ENCODE results near the gene GRIN1.

Gene GRIN1

DNA sequence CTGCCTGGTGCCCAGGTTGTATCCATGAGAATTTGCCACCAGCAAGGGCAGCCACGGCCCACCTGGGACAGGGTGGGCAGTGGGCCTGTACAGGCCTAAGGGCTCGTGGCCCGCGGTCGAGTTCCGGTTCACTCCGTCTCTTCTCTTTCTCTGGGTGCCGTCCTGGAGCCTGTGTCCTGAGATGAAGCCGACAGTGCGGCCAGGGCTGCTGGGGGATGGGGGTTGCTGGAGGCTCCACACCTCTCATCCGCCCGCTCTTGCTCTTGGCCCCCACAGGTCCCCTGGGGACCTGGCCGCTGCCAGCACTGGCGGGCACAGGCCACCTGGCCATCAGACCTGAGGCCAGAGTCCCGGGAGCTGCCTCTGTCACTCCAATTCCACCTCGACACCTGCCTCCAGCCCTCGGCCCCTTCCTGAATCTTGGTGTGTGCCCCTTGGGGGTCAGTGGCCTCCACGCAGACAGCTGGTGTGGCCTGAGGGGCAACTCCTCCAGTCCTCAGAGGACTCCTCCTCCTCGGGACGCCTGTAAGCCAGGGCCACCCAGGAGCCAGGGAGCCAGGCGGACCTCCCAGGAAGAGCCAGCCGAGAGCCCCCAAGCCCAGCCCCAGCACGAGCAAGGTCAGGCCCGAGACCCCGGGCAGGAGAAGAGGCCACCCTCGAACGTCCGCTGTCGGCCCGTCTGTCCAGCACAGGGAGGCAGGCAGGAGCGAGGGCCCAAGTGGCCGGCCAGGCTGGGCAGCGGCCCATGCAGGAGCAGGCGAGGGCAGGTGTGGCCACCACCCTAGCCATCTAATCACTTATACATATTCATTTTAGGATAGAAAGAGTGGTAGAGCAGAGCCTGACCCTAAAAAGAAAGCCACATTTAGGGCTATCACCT, 25.7 kb downstream of the GRIN1 start:
- DNase-seq (ENCODE audit: low read depth in 2 of 2): no peak

DNA sequence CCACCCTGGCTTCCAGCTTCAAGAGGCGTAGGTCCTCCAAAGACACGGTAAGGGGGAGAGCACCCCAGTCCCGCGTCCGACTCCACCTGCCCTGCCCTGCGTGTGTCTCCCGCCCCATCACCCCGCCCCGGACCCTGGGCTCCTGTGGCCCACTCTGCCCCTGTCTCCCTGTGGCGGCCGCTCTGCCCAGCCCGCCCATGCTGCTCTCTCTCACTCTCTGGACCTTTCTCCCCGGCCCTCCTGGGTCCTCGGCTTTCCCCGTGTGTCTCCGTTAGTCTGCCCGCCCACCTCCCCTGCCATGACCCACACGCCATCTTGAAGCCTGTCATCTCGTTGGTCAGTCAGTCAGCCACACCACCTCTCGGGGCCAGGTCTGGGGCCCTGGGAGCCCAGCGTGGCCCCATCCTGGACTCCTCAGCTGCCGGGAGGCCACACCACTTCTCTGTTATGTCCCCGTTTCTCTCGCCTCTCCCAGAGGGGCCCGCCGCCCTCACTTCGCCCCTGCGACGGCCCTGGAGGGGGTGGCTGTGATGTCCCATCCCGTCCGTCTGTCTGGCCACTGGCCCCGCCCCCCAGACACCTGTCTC, 26.4 kb downstream of the GRIN1 start:
- no peak for DNase-seq (ENCODE audit: low read depth in 2 of 2)

DNA sequence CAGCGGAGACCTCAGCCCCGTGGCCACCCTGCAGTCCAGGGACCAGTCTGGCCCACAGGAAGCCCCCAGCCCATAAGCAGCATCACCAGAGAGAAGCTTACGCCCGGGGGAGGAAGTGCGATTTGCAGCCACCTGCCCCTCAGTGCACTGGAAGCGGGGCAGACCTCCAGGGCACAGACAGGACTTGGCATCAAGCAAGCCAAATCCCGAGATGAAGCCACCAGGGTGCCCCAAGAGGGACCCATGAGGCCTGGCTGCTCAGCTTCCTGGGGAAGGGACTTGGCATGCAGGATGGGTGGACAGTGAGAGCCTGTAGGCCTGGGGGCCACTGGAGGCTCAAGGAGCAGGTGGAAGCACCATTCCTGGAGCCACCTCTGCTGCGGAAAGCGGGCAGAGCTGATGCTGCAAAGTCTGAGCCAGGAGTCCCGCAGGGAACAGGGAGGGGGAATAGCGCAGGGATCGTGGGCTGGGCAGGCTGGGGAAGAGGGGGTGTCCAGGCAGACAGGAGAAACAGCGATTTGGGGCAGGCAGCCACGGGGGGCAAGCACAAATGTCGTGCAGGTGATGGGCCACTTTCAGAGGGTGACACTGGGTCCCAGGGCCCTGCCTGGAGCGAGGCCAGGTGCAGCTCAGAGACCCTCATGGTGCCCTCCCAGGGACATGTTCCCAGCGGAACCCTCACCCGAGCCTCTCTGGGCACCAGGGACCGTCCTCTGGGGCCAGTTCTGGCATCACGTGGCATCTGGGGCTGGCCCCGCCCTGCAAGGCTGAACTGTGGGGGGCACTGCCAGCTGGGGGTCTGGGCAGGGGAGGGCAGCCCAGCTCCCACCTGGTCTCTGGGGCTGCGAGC, 27.7 kb downstream of the GRIN1 start:
- DNase-seq (ENCODE audit: low read depth in 2 of 2): no peak

DNA sequence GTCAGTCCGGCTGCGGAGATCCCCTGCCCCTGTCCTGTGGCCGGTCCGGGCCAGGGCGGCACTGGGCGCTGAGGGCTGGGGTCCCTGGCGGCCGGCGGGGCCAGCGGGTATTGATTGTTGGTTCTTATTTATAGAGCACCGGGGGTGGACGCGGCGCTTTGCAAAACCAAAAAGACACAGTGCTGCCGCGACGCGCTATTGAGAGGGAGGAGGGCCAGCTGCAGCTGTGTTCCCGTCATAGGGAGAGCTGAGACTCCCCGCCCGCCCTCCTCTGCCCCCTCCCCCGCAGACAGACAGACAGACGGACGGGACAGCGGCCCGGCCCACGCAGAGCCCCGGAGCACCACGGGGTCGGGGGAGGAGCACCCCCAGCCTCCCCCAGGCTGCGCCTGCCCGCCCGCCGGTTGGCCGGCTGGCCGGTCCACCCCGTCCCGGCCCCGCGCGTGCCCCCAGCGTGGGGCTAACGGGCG, 28.4 kb downstream of the GRIN1 start:
- DNase-seq (ENCODE audit: low read depth in 2 of 2): no peak

DNA sequence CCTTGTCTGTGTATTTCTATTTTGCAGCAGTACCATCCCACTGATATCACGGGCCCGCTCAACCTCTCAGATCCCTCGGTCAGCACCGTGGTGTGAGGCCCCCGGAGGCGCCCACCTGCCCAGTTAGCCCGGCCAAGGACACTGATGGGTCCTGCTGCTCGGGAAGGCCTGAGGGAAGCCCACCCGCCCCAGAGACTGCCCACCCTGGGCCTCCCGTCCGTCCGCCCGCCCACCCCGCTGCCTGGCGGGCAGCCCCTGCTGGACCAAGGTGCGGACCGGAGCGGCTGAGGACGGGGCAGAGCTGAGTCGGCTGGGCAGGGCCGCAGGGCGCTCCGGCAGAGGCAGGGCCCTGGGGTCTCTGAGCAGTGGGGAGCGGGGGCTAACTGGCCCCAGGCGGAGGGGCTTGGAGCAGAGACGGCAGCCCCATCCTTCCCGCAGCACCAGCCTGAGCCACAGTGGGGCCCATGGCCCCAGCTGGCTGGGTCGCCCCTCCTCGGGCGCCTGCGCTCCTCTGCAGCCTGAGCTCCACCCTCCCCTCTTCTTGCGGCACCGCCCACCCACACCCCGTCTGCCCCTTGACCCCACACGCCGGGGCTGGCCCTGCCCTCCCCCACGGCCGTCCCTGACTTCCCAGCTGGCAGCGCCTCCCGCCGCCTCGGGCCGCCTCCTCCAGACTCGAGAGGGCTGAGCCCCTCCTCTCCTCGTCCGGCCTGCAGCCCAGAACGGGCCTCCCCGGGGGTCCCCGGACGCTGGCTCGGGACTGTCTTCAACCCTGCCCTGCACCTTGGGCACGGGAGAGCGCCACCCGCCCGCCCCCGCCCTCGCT, 29.0 kb downstream of the GRIN1 start:
- DNase-seq (ENCODE audit: low read depth in 2 of 2): no peak

DNA sequence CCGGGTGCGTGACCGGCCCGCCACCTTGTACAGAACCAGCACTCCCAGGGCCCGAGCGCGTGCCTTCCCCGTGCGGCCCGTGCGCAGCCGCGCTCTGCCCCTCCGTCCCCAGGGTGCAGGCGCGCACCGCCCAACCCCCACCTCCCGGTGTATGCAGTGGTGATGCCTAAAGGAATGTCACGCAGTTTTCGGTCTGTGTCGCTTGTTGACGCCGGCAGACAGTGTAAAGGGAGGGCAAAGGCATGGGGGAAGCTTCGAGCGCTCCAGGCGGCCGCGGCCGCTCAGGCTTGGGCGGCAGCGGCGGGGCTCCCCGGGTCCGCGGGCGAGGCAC, 29.6 kb downstream of the GRIN1 start:
- DNase-seq (ENCODE audit: low read depth in 2 of 2): no peak

DNA sequence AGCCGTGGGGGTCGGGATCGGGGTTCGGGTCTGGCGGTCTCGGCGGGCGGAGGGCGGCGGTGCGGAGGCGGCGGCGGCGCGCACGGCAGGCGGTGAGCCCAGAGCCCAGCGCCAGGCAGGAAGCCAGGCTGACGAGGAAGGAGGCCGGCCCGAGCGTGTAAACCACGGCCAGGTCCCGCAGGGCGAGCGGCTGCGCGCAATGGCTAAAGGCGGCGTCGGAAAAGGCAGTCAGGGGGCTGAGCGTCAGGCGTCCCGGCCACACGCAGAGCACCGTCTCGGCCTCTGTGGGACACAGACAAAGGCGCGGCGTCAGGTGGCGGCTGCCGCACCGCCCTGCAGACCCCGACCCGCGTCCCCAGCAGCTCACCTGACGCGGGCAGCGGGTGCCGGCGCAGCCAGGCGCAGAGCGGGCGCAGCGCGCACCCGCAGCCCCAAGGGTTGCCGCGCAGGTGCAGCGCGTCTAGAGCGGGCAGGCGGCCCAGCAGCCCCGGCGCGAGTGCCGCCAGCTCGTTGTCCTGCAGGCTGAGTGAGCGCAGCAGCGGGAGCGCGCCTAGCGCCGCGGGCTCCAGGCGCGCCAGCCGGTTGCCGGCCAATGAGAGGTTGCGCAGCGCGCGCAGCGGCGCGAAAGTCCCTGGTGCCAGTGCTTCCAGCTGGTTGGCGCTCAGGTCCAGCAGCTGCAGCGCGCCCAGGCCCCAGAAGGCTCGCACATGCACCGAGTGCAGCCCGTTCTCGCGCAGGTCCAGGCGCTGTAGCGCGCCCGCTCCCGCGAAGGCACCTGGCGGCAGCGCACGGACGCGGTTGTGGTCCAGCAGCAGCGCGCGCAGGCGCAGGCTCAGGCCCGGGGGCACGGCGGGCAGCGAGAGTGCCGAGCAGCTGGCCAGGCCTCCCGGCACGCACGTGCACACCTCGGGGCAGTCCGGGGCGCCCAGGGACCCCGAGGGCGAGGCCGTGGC, 30.2 kb downstream of the GRIN1 start:
- DNase-seq (ENCODE audit: low read depth in 2 of 2): no peak

DNA sequence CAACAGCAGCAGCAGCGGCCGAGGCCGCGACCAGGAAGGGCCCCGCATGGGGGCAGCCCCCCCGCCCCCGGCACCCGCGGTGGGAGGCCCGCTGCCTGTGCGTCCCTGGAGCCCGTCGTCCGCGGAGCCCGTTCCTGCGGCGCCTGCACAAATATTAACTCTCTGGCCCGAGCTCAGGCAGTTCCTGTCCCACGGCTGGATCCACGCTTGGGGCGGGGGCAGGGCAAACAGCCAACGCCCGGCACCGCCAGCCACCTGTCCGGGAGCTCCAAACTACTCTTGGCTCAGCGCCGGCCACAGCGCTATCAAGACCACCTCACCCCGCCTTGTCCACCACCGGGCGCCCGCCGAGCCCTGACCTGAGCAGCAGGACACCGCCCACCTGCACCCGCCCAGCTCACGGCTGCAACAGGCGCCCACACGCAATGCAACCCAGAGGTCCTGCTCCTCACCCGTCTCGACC, 31.0 kb downstream of the GRIN1 start, which contains the start of gene LRRC26:
Gene LRRC26 (minus strand): TSS at position 156 of the 463 bp plus-strand sequence. CDS start 108 bp downstream, at position 48.
- DNase-seq (ENCODE audit: low read depth in 2 of 2): no peak

DNA sequence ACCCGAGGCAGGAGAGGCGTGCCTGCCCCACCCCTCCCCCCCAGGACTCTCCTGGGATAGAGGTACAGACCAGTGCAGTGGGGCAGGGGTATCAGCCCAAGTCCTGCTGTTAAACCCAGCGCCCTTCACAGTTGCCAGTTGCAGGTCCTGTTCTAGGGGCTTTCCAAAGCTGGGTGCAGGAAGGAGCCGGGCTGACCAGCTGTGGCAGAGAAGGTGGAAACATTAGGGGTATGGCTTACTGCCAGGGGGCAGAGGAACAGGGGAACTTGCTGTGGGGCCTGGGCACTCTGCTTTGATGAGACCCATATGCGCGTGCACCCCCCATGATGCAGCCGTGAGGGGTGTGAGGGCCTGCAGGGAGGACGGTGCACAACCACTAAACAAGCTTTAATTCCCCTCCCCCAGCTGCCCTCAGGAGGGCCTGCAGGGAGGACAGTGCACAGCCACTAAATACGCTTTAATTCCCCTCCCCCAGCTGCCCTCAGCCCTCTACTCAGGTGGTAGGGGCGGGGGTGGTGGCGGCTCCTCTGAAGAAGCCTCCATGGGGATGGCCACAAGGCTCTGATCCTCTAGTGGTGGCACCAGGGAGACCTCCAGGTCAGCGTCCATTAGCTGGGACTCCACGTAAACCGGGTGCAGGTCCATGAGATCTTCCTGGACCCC, 31.7 kb downstream of the GRIN1 start:
- no peak for DNase-seq (ENCODE audit: low read depth in 2 of 2)

DNA sequence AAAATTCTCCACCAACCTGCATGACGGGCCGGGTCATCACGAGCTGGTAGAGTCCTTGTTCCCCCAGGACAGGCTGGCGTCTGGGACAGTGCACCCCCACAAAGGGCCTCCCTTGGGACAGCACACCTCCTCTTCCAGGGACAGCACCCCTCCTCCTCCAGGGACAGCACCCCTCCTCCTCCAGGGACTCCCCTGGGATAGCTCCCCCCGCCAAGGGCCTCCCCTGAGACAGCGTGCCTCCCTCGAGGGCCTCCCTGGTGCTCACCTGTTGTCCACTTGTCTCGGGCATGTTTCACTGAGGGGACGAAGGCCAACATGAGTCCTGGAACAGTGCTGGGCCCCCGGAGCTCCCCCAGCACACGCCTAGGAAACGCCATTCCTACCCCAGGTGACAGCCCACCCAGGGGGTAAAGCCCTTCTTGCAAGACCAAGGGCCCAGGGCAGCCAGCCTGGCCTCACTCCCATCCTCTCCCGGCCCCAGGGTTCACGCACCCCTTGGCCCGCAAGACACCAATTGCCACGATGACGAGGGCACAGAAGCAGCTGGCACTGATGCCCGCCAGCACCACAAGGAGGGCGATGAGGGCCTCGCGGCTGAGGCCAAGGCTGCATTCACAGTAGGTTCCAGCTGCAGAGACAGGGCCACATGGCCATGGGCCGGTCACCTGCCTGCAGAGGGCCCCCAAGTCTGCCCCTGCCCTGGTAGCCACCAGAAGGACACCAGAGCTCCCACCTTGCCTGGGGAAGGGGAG, 32.4 kb downstream of the GRIN1 start:
- DNase-seq (ENCODE audit: low read depth in 2 of 2): no peak

DNA sequence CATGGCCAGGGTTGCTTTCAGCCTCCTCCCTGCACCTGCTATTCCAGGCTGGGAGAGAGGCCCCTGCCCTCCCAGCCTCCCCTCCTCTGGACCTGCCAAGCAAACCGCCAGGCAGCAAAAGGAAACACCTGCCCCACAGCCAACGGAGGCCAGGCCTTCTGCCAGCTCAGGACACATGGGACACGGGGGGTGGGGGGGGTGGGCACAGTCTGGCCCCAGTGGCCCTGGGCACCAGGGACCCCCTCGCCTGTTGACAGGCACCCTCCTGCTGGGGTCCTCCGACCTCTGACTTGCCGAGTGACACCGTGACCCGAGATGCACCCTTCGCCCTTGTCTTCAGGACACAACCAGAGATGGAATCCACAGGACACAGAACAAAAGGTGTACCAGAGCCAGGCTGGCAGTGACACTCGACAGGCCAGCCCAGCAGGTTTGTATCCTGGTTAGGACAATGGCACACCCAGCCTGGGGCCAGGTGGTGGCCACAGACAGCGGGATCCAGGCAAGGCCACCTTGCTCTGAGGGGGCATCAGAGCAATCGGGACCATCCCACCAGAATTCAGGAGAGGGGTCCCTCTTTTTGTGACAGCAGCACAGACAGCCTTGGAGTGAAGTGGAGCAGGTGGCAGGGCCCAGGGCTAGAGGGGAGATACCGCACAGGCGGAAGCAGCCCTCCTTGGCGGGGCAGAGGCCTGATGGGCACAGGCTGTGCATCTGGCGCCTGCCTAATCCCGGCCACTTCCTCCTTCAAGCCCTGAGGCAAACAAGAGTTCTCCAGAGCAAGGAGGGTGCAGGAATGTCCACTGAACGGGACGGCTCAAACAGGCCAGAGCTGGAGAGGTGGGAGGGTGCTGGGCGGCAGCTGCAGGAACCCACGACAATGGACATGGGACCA, 34.2 kb downstream of the GRIN1 start:
- no peak for DNase-seq (ENCODE audit: low read depth in 2 of 2)

DNA sequence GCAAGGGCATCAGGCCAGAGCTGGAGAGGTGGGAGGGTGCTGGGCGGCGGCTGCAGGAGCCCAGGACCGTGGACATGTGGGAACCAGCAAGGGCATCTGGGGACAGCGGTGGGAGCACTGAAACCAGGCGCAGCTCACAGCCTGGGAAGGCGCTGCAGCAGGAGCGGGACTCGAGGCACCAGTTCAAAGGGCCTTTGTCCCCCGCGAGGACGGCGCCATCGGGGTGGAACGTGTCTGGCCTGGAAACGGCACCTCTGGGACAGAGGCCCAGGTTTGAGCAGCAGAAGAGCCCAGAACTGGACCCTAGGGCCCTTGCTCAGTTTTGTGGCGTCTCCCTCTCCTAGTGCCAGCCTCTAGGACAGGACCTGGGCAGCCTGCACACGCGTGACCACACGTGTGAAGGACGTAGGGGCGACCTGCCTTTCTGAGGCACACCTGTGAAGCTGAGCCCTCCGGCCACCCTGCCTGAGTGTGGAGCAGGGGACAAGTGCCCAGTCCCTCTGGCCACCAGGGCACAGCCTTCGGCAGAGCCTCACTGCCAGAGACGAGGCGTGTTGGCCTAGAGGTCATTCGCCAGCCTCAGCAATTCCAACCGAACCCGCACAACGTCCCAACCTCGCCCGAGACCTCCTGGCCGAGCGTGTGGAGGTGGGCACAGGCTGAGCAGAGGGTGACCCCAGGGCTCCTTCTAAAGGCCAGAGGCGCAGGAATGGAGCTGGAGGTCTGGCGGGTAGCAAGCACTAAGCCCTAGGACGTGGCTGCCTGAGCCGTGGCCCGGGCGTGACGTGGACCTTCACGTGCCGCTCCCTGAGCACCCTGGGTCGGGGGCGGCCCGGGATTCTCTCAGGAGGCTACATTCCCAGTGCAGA, 35.1 kb downstream of the GRIN1 start:
- no peak for DNase-seq (ENCODE audit: low read depth in 2 of 2)

DNA sequence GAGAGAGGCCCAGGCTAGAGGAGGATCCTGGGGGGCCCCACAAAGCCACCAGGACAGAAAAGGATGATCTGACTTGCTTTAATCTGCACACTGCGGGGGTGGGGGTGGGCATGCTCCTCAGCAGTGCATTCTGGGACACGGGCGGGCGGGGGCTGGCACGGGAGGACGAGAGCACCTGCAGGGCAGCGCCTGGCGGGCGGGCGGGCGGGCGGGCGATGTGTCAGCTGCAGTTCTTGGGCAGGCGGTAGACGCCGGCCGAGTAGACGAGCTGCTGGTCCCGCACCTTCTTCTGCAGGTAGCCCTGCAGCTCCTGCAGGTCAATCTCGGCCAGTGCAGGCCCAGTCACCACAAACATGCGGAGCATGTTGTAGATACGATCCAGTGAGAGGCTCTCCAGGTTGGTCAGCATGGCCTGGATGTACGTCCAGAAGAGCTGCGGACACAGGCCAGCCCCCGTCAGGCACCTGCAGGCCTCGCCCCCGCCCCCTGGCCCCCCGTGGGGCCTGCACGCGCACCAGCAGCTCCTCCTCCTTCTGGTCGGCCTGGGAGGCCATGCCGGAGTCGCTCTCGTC, 35.9 kb downstream of the GRIN1 start:
- DNase-seq (ENCODE audit: low read depth in 2 of 2): no peak

DNA sequence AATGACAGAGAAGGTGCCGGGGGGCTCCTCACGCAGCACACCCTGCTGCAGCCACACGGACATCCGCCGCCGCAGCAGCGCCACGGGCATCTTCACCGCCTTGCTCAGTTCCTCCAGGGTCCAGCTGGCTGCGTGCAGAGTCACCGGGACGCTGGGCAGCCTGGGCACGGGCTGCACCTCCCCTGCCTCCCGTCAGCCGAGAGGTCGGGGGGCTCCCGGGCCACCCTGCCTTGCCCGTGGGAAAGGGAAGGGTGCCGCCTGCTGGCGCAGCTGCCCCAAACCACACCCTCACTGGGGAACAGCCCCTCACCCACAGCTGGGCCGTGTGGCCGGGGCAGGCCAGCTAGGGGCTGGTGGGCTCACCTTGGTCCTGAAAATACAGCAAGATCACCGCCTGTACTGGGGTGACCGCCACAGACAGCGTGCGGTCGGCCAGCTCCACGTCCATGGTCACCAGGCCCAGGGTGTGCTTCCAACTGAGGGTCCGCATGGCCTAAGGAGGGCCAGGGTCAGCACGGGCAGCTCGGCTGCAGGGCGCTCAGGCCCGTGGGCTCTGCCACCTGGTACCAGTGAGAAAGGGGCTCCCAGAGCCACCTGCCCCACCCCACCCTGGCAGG, 36.5 kb downstream of the GRIN1 start:
- DNase-seq (ENCODE audit: low read depth in 2 of 2): no peak

DNA sequence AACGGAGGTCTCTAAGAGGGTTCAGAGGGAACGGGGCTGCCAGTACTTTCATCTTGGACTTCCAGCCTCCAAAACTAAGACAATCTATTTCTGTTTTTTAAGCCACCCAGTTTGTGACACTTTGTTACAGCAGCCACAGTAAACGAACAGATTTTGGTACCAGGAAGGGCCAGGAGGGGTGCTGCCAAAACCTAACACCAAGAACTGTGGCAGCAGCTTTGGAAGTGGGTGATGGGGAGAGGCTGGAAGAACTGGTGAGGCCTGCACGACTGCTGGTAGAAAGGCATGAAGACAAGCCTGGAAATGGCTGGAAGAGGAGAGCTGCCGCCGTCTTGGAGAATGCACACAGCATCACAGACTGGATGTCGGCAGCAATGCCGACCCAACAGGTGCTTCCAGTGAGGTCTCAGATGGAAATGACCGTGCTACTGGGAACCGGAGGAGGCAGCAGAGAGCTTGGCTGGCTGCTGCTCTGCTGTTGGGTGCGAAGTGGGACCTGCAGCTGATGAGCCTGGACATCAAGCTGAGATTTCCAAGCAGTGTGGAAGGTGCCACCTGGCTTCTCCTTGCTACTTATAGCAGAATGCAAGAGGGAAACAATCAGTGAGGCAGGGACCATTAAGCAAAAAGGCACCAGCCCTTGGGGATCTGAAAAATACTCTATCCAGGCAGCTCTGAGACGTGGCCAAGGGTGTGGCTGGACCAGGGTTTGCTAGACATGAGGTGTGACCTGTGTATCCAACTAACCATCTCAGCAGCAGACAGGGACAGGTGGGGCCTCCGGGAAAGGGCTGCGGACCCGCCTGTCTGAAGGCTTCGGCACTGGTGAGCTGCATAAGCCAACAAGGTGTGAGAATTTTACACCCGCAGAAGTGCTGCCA, 37.6 kb downstream of the GRIN1 start:
- no peak for DNase-seq (ENCODE audit: low read depth in 2 of 2)
